IPS-18c (cell line): ENCODE data around the gene C2CD2.

ENCODE experiments used
- H3K4me3 ChIP-seq: 2 replicates; pipeline ENCODE4 v1.7.0; 2013; ENCODE audit warnings: low read depth, mild to moderate bottlenecking, low read length, moderate library complexity; ENCODE audit not compliant: insufficient read depth
- H3K9me3 ChIP-seq: one replicate; pipeline ENCODE4 v1.6.1; 2013; ENCODE audit warnings: mild to moderate bottlenecking, low read length, moderate library complexity; ENCODE audit not compliant: control insufficient read depth, insufficient read depth

Gene C2CD2

DNA sequence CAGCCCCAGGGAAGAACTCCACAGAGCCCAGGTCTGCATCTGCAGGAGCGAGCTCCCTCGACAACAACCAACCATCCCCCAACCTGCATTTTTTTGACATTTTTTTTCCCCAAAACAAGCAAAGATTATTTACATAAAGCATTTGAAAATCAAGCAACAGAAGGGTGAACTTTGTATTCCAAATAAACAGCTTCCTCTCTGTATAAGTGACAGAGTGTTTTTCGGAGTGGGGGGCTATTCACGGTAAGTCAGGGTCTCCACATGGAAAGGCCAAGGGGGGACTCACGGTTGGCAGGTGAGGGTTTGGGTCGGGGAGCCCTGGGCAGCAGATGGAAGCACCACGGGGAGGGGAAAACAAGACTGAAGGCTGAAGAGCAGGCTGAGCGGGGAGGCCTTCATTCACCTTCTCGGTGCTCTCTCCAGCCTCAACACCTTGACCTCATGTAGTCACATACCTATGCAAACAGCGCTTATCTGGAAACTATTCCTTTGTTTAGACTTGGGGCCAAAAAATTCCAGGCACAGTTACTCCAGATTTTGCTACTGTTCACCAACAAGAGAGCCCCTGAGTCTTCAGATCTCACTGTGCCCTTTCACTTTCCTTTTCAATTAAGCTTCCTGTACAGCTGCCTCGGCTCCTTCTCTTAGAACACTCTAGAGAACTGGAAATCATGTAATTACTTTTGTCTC, 27.6 kb downstream of the C2CD2 start:
- no peaks in the 10 kb centered on the region for H3K9me3 ChIP-seq
- no peak overlapping the region for H3K4me3 ChIP-seq

DNA sequence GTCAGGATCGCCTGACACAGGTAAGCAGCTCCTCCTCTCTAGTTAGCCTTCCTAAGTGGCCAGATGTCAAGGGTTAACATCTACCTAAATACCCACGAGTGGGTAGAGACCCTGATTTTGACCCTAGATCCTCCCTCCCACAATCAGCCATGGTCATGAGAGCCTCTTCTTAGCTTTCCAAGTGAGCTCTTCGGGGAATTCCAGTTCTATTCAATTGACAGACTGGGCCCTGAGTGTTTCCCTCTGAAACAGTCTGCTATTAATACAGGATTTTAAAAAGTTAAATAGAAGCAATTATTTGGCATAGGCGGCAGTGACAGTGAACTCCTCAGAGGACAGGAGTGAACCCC, 28.1 kb downstream of the C2CD2 start:
- no peak overlapping the region for H3K4me3 ChIP-seq

GRCh38 chr21:41924368-41924754, 29.5 kb downstream of the C2CD2 start:
- no peak overlapping the region for H3K4me3 ChIP-seq

More for the DNA sequence above, 28.1 kb downstream of the C2CD2 start:
- H3K9me3 ChIP-seq, result no peaks in the 10 kb centered on the region

GRCh38 chr21:41923631-41924367, 30.0 kb downstream of the C2CD2 start:
- H3K4me3 ChIP-seq, result no peak overlapping the region
- no peaks in the 10 kb centered on the region for H3K9me3 ChIP-seq

More at GRCh38 chr21:41924368-41924754, 29.5 kb downstream of the C2CD2 start:
- H3K9me3 ChIP-seq, result no peaks in the 10 kb centered on the region

DNA sequence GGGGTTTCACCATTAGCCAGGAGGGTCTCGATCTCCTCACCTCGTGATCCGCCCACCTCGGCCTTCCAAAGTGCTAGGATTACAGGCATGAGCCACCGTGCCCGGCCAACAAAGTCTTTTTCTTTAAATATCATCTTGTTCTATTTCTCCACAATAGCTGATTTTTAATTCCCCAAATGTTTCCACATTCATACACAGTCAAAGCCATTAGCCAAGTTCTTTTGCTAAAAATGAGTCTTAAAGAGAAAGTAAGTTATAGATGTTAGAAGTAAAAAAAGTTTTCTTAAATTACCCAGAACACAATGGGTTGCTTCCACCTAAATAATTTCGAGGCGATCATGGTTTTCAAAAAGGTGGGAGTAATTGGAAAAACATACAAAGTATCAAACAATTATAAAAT, 30.6 kb downstream of the C2CD2 start:
- Histone ChIP-seq H3K4me3 (no peak overlapping the region), H3K9me3 (no peaks in the 10 kb centered on the region)

DNA sequence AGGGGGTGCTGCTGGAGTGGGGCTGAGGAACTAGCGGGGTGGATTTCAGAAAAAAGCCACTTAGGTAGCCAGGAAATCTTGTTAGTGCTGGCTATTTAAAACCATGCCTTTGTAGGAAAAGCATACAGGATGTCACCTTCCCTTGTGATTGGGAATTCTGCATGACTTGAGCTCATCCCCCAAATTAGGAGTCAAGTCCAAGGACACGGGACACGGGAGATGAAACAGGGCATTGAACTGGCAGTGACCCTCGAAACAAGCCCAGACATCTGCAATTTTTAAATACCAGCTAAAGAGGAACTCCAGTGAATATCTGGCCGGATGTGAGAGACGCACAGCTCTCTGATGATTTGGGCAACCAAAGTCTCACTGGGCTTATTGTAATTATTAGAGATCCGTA, 32.8 kb downstream of the C2CD2 start:
- H3K9me3 ChIP-seq, result peaks cover 3% of the 10 kb centered on the region
- H3K4me3 ChIP-seq, result no peak overlapping the region

DNA sequence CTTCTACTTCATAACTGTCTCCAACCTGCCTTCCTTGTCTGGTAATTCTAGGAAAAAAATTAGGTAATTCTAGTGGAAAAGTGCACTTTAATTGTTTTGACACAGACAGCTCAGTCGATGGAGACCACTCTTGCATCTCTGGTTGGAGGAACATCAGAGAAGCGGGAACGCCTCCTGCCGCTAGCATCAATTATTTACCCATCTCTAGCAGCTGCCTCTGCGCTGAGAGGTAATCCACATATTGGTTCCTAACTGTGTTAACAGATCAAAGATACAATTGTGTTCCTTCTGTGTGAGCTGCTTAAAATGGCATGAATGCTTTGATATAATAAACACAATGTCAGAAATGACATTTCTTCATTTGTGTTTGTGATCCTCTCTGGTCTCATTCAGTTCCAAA, 33.3 kb downstream of the C2CD2 start:
- Histone ChIP-seq H3K4me3 (no peak overlapping the region), H3K9me3 (peaks cover 3% of the 10 kb centered on the region)

DNA sequence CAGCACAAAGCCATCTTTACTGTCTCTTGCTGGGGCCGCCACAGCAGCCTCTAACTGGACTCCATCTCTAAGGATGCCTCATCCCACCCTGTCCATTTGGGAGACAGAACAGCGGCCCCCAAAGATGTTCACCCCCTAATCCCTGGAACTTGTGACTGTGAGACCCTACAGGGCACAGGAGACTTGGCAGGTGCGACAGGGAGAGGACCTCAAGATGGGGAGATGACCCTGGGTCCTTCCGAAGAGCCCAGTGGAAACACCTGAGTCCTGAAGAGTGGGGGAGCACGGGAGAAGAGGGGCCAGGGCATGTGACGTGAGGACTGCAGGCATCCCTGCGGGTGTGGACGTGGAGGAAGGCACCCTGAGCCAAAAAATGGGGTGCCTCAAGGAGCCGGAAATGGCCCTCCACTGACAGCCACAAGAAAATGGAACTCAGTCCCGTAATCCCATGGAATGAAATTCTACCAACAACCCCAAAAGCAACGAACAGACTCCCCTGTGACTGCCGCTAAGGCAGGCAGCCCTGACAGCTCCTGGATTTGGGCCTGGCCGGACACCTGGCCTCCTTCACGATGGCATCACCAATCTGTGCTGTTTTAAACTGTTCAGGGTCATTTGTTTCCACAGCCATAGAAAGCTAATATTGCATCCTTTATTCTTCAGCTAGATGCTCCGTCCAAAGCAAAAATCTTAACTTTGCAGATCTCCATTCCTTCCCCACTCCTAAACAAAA, 34.0 kb downstream of the C2CD2 start:
- Histone ChIP-seq H3K4me3 (no peak overlapping the region), H3K9me3 (peaks cover 3% of the 10 kb centered on the region)

GRCh38 chr21:41918561-41919358, 35.1 kb downstream of the C2CD2 start:
- H3K9me3 ChIP-seq, result peaks cover 3% of the 10 kb centered on the region
- no peak overlapping the region for H3K4me3 ChIP-seq

GRCh38 chr21:41917531-41917930, 36.3 kb downstream of the C2CD2 start:
- H3K9me3 ChIP-seq, result peaks cover 3% of the 10 kb centered on the region
- H3K4me3 ChIP-seq, result no peak overlapping the region

DNA sequence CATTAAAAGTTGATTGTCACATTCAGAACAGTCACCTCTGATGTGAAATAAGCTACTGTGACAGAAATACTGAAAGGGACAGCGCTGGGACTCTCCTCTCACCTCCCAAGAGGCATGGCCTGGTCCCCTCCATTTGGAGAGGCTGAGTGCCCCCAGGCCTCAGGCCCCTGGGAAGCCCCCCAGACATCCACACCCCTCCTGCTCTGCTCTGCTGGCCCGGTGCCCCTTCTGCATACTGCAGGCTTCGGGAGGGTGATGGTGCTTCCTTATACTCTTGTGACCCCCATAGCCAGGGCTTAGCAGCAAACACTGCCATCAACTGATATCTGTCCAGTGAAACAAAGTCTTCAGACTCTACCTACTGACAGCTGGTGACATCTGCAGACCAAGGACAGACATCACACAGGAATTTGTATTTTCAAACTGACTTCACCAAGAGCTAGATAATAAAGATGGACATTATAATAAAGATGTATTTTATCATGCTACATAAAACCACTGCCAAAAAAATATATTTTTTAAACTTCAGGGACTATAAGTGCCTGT, 36.9 kb downstream of the C2CD2 start:
- H3K9me3 ChIP-seq, result peaks cover 3% of the 10 kb centered on the region
- no peak overlapping the region for H3K4me3 ChIP-seq

- H3K9me3 ChIP-seq, result peaks cover 3% of the 10 kb centered on the region
These were observed 38.9 kb downstream of the C2CD2 start for GRCh38 chr21:41914965-41915364.

GRCh38 chr21:41914358-41914757, 39.5 kb downstream of the C2CD2 start:
- H3K4me3 ChIP-seq, result no peak overlapping the region
- H3K9me3 ChIP-seq, result peaks cover 3% of the 10 kb centered on the region

More at GRCh38 chr21:41914965-41915364, 38.9 kb downstream of the C2CD2 start:
- no peak overlapping the region for H3K4me3 ChIP-seq

GRCh38 chr21:41913230-41913629, 40.6 kb downstream of the C2CD2 start:
- H3K4me3 ChIP-seq, result no peak overlapping the region
- H3K9me3 ChIP-seq, result peaks cover 3% of the 10 kb centered on the region

DNA sequence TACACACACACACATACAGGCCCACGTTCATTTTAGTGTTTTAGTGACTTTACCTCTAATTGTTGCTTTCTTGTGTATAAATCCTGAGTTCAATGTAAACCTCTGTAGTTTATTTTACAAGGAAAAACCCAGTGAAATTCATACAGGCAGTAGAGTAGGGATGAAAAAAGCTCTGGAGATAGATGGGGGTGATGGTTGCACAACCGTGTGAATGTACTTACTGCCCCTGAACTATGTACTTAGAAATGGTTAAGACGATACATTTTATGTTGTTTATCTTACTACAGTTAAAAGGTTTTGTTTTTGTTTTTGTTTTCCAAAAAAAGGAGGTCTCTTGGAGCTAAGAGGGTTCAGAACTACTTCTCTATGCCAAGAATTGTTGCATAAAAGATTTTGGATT, 45.0 kb downstream of the C2CD2 start:
- Histone ChIP-seq H3K9me3 (no peaks in the 10 kb centered on the region), H3K4me3 (no peak overlapping the region)

- H3K9me3 ChIP-seq, result no peaks in the 10 kb centered on the region
- H3K4me3 ChIP-seq, result no peak overlapping the region
These were observed 46.1 kb downstream of the C2CD2 start for GRCh38 chr21:41907496-41908258.
